Gastrocnemius medialis (tissue), 4 donors: ENCODE data around the gene HNRNPC.

ENCODE experiments used
- CTCF ChIP-seq, 5 experiments: fragments of 450-650 bp in 3 of 5; fragments of 200-600 bp in 2 of 5; sonication (generic) in 2 of 5; IDR thresholded peaks in 4 of 5; conservative IDR thresholded peaks in 1 of 5; 1 replicate in 4 of 5; 2 replicates in 1 of 5; pipeline ENCODE4 v1.5.1; 2016 to 2019; ENCODE audit warnings: antibody characterized with exemption in 5 of 5, mild to moderate bottlenecking in 3 of 5, moderate library complexity in 3 of 5
- POLR2A ChIP-seq, 2 donors: fragments of 450-650 bp; IDR thresholded peaks; one replicate each; pipeline ENCODE4 v1.6.1; 2017; ENCODE audit warnings: antibody characterized with exemption in 2 of 2, mild to moderate bottlenecking in 2 of 2, moderate library complexity in 2 of 2

- TF ChIP-seq POLR2A (IDR thresholded peaks at IDR 0.05) (no peak), CTCF (IDR thresholded peaks at IDR 0.05 in 4 of 5, conservative IDR thresholded peaks at IDR 0.05 in 1 of 5) (no peak)
Measured at GRCh38 chr14:21287168-21287567, 17.9 kb upstream of the HNRNPC start.
